Activated T-cell treated with anti-CD3 and anti-CD28 coated beads for 48 hours (primary cell): ENCODE measurements around the gene CDH18.

Source experiments
- DNase-seq: peaks from one replicate; pipeline ENCODE4 v3.0.0-alpha.2; 2020; ENCODE audit warnings: low read depth

CDH18 gene, protein sequence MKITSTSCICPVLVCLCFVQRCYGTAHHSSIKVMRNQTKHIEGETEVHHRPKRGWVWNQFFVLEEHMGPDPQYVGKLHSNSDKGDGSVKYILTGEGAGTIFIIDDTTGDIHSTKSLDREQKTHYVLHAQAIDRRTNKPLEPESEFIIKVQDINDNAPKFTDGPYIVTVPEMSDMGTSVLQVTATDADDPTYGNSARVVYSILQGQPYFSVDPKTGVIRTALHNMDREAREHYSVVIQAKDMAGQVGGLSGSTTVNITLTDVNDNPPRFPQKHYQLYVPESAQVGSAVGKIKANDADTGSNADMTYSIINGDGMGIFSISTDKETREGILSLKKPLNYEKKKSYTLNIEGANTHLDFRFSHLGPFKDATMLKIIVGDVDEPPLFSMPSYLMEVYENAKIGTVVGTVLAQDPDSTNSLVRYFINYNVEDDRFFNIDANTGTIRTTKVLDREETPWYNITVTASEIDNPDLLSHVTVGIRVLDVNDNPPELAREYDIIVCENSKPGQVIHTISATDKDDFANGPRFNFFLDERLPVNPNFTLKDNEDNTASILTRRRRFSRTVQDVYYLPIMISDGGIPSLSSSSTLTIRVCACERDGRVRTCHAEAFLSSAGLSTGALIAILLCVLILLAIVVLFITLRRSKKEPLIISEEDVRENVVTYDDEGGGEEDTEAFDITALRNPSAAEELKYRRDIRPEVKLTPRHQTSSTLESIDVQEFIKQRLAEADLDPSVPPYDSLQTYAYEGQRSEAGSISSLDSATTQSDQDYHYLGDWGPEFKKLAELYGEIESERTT

DNA sequence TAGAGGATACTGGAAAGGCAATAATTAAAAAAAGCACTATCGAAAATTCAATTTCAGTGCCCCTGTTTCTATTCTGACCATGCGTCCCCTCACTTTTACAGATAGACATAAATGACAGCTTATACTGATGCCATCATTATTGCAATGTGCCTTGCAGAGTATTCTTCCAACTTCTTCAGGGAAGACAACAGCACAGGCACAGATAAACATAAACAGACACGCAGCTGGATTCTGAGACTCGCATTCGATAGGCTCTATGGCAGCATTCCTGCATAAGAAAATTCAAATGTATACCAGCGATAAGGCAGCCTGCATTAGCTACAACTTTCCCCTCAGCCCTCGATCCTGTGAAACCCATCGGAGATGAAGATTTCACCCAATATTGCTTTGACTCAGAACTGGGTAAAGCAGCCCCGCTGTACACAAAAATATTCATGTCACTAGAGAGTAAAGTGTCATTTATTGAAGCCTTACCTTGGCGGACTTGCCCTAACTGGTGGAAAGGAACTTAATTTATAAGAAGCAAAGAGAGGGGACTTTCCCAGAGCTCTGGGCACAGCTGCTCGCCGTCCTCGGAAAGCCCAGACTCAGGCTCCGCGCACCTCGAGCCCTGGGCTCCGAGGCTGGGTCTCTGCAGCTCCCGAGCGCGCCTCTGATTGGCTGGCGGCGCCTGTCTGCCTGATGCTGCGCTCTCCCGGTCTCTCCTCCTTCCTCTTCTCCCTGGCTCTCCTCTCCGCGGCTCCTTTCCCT, at the start of gene CDH18:
Gene CDH18 (minus strand): TSS at position 589 of the 750 bp plus-strand sequence. CDS start 149,214 bp downstream, outside the sequence.
- DNase-seq: no peak

DNA sequence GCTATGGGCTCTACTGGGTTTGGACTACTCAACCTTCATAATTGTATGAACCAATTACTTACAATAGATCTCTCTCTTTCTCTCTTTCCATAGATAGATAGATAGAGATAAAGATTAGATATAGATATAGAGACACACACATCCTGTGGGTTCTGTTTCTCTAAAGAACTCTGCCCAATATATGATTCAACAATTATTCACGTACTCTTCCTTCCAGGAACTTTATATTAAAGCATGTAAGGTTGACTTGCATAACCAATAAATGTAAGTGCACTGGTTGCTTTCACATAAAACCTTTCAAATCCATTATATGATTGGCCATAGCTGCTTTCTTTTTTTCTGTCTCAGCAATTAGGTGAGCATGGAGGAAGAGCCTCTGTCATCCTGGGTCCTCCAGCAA, 46.7 kb upstream of the CDH18 start:
- DNase-seq: no peak

DNA sequence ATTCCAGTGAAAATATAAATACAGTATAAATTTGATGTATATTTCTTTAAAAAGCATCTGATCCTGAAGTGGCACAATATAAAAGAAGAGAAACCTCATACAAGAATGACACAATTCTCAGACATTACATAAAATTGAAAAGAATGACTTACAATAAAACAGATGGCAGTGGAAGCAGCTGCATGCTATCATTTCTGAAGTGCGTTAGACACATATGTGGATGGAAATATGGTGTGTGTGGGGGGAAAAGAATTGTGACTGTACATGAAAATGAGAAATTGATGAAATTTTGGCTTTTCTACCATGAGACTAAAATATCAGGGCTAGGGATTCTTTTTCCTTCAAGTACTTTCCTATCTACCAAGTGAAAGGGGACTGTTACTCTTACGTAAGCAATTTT, 45.9 kb upstream of the CDH18 start:
- no peak for DNase-seq

DNA sequence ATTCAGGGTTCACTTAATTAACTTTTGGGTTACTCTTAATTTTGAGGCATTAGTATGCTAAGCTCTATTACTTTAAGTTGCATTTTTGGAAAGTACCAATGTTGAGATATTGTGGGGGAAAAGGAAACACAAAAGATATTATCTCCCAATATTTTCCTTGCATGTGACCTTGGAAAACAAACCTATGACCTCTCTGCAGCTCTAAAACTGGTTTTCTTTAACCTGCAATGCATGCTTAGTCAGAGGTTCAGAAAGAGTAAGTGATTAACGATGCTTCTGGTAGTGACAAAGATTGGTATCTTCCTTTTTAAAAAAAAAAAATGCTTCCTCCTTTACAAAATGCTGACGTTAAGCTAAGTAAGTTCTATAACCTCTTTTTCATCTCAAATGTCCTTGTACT, 44.9 kb upstream of the CDH18 start:
- no peak for DNase-seq

DNA sequence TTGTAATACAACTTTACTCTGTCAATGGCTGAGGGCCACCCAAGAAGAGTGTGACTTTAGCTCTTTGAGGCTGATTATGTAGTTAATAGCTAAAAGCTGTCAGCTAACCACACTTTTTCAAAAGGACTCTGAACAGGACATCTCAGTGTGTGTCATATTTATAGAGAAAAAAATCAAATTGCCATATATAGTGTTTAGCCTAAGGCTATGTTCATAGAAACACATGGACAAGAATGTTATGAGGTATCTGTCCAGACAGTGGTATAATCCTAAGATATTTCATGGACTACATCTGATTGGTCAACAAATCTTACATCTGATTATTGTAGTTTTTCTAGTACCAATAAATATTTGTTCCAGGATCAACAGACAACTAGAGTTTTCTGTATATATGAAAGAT, 42.1 kb upstream of the CDH18 start:
- DNase-seq: no peak

DNA sequence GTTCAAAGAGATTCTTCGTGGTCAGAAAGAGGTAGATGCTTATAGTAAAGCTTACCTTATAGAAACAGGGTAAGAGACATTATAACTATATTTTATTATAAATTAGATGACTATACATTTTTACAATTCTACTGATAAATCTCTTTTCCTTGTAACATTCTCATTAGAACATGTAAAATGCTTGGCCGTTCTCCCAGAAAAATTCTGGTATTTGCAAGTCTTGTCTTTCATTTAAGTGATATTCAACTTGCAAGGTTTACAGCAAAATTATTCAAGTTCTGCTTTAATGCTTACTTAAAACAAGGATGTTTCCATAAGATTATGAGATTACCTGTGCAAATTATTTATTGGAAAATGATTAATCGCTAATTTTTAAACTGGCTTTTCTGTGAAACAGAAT, 41.3 kb upstream of the CDH18 start:
- DNase-seq: no peak

DNA sequence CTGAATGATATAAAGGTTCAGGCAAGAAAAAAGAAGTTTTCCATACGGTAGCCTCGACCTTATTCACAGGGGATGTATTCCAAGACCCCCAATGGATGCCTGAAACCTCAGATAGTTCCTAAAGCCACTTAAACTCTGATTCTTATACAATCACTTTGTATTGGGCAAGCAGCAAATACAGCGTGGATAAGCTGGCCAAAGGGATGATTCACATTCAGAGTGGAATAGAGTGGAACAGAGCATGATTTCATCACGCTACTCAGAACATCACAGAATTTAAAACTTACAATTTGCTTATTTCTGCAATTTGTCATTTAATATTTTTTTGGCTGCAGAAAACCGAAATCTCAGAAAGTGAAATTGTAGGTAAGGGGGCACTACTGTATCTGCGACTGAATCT, 40.5 kb upstream of the CDH18 start:
- DNase-seq: no peak

DNA sequence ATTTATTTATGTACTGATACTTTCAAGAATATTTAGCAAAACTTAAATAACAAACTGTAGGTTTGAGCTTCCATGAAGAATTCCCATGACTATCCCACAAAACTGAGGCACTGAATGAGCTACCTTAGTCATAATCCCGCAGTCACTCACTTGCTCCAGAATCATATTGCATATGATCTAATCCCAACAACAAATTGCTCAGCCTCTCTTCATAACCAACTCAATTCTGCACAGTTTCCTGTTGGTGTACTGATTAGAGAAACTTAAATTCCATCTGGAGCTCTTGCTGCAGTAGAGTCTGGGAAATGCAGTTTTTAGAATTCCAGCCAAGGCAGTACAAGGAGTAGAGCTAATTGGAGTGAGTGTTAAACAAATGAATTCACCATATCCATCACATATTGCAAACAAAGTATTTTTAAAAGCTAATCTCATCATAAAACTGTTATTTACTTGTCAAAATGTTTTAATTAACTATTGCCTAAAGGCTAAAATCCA, 35.7 kb upstream of the CDH18 start:
- DNase-seq: no peak

DNA sequence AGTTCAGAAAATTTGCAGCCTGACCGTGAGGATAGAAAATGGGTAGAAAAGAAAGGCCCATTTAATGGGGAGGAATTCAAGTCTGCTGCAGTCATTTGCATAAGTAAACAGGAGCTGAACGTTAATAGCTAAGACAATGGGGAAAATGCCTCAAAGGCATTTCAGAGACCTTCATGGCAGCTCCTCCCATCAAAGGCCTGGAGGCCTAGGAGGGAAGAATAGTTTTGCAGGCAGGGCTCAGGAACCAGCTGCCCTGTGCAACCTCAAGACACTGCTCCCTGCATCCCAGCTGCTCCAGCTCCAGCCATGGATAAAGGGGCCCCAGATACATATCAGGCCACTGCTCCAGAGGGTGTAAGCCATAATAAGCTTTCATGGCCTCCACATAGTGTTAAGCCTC, 32.2 kb upstream of the CDH18 start:
- no peak for DNase-seq

DNA sequence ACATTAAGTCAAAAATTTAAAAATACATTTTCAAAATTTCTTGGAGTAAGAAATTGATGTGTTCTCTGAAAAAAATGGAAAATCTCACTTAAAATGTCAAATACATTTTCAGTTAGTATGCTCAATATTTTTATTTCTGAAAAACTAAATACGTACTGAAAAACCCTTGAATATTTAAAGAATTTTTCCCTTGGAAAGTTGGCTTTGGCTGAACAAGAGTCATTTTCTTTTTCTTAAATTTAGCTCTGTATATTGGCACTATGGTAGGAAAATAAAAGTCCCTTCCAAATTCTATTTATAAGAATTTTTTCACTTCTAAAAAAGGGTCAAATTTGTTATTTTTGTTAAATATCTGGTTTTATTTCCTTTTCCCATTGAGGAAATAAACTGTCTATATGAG, 29.0 kb upstream of the CDH18 start:
- no peak for DNase-seq

DNA sequence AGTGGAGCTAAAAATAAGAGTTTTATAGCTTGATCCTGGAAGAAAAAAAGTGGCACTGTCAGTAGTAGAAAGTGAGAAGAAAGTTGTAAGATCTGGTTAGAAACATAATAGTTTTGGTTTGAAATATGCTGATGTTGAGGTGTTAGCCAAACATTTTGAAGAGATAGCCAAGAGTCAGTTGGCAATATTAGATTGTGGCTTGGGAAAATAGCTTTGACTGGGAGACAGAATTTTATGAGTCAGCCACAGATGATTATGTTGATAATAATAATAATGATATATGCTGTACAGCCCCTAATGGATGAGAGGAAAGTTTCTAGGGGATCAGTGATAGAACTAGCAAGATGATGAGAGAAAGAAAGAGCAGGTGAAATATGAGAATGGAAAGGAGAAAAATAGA, 12.4 kb upstream of the CDH18 start:
- no peak for DNase-seq

DNA sequence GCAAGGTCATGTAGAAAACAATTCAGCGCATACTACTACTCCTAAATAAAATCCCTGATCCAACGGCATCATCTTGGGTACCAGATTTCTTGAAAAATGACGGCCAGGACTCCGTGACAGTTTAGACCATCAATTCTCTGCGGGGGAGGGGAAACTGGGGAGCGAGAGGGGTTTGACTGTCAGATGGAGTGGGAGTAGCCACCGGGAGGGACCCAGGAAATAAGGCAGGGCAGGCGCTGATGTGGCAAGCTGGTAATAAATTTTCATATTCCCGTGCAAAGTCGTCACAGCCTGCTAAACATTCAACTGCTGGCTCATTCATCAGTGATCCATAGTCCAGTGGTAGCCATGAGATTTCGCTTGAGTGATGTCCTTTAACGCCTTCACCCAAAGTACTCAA, 457 bp upstream of the CDH18 start:
- no peak for DNase-seq

DNA sequence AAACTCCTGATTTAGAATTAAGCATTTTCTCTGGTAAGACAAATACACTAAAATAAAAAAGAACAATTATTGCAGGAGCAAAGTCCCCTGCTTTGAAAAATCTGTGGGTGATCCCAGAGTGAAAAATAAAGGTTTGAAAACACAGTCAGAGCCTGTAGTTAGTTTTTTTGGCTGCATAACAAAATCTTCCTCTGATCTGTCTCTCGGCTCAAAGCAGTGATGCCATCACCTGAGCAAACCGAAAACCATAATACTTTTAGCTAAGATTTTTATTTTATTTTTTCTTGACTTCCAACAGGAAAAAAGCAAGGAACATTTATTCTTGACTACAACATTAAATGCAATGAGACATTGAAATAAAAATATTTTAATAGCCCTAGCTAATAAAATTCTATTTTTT, 1.2 kb downstream of the CDH18 start:
- no peak for DNase-seq

DNA sequence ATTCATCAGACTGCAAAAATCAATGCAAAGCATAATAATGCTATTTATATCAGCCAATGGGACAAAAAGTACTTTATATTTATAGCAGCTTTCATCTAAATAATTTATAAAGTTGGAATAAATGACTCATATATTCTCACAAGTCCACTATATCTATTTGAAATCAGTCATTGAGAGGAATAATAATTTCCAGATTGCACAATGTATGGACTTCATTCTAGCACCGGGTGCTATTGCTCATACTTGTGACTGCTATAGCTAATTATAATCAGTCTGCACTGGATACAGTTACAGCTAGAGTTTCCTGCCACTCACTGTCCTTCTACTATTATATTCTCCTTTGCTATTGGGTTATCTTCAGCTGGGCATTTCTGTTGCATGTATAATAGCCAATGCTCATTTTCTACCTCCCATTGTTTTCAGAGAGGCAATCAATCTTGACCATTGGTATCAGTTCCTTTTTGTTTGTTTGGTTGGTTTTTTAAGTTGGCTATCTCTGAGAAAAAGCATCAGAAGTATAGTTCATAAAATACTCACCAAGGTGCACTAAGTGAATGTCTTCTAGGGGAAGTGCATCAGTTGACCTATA, 1.9 kb downstream of the CDH18 start:
- DNase-seq: no peak

DNA sequence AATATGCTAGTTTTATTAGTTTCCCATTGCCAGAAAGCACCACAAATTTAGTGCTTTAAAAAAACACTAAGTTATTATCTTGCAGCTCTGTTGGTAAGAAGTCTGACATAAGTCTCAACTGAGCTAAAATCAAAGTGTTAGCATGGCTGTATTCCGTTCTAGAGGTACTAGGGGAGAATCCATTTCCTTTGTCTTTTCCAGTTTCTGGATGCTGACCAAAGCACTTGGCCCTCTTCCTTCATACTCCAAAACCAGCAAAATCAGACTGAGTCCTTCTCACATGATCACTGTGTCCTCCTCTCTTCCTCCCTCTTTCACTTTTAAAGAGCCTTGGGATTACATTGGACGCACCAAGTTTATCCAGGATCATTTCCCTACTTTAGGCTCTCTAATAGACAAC, 9.5 kb downstream of the CDH18 start:
- no peak for DNase-seq

DNA sequence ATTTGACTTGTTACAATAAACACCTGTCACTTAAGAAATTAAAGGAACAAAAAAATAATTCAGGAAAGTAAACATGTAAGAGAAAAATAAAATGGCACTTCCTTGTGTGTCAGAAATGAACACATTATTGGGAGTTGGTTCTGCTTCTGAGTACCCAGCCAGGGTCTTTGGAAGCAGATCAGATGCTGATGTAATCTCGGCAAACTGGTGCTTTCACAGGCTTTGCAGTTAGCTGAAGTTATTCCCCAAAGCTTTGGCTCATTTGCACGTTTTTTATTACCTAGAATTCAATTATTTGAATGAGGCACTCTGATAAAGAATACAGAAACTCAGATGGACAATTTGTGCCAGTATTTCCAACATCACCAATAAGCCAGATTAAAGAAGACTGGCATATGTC, 10.9 kb downstream of the CDH18 start:
- no peak for DNase-seq

DNA sequence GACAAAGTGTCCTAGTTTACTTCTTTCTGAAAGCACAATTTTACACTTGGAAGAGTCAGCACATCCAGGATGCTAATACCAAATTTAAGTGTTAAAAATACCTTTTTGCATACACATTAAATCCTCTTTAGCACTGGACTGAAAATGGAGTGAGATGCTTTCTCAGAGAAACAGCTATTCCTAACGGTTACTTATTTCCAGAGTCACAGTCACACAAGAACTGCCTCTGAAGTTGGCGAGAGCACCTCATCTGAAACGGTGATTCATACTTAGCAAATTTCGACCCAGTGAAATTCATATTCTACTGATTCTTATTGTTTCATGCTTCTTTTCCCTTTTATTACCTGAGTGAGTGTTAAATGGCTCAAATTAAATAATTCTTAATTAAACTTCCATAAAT, 12.2 kb downstream of the CDH18 start:
- no peak for DNase-seq

DNA sequence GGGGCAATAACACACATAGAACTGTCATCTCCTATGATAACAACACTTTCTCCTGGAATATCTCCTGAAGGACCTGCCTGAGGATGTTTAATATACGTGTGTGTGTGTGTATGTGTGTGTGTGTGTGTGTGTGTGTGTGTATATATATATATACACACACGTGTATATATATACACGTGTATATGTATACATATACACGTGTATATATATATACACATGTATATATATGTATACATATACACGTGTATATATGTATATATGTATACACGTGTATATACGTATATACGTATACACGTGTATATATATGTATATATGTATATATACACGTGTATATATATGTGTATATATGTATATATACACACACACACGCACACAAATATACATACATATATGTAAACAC, 27.5 kb downstream of the CDH18 start:
- DNase-seq: no peak

DNA sequence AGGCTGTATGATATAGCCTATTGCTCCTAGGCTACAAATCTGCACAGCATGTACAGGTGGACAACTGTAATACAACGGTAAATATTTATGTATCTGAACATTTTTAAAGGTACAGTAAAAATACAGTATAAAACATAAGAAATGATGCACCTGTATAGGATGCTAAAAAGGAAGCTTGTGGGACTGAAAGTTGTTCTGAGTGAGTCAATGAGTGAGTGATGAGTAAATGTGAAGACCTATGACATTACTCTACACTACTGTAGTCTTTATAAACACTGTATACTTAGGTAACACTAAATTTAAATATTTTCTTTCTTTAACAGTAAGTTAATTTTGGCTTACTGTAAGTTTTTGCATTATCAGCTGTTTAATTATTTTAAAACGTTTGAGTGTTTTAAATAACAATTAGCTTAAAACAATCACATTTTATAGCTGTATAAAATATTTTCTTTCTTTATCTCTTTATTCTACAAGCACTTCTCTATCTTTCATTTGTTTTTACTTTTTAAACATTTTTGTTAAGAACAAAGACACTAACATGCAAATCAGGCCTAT, 28.1 kb downstream of the CDH18 start:
- DNase-seq: no peak

DNA sequence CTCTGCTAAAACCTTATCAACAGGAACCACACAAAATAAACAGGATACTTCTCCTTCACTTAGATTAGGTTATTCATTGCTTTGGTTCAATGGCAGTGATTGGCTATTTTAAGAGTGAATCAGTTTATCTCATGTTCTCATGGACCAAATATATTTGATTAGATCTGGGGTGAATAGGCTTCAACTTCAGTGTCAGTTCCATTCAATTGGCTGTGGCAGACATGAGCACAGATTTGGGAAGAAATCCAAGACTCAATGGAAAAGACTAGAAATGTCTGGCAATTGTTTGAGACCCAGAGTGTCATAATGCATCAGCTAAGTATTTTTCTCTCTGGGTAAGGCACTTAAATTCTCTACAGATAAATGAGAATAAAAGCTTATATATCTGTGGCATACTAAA, 37.1 kb downstream of the CDH18 start:
- DNase-seq: no peak

DNA sequence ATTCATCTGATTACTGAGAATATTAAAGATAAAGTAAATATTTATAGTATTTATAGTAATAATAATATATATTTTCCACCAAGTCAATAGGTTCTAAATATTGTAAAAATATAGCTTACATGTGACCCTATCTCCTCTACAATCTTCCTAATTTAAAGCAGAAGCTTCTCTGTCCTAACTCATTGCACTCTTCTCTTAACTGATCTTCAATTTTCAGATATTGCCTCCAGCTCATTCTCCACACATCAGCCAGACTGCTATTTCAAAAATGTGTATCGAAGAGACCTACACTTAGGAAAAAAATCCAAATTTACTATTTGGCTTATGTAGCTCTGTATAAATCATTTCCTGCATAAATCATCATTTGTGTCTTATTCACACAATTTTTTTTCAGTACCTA, 47.8 kb downstream of the CDH18 start:
- DNase-seq: no peak

DNA sequence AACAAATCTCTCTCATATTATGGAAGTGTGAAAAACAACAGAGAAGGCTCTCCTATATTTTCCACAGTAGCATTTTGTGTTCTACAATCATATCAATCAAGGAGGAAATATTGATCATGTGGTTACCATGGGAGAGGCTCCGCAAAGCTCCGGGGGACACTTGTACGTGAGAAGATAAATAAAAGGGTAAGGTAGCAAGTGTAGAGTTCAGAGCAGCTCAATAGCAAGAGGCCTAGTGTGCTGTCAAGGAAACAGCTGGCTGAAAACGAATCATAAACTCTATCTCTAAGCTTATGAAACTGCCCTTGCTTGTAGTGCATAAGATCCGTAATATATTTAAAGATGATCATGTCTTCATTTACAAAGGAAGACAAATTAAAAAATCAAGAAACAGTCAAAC, 57.5 kb downstream of the CDH18 start:
- DNase-seq: no peak
